ENCODE results near the gene ASXL1.

Gene ASXL1

DNA sequence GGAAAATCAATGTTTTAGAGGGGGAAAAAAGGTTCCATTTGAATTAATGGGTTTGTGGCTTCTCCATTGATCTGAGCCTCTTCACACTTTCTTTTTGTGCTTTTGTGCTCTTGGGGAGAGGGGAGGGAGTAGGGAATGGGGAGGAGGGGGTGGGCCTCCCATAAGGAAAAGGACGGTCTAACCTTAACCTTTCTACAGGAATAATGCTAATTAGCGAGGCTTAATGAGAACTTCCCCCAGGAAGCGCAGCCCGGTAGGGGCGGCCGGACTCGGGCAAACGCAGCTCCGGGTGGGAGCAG is 124.0 kb downstream of the ASXL1 start:
- Mint-ChIP-seq H3K9me3 (ENCODE audit: low read depth) (no peaks in the 10 kb centered on the region), H3K4me3 (peak overlapping the region; percentile 76), H3K4me1 (ENCODE audit: low read depth) (peaks cover 54% of the 10 kb centered on the region), H3K36me3 (no peaks in the 10 kb centered on the region), H3K27ac (no peak overlapping the region), H3K27me3 (no peaks in the 10 kb centered on the region)

DNA sequence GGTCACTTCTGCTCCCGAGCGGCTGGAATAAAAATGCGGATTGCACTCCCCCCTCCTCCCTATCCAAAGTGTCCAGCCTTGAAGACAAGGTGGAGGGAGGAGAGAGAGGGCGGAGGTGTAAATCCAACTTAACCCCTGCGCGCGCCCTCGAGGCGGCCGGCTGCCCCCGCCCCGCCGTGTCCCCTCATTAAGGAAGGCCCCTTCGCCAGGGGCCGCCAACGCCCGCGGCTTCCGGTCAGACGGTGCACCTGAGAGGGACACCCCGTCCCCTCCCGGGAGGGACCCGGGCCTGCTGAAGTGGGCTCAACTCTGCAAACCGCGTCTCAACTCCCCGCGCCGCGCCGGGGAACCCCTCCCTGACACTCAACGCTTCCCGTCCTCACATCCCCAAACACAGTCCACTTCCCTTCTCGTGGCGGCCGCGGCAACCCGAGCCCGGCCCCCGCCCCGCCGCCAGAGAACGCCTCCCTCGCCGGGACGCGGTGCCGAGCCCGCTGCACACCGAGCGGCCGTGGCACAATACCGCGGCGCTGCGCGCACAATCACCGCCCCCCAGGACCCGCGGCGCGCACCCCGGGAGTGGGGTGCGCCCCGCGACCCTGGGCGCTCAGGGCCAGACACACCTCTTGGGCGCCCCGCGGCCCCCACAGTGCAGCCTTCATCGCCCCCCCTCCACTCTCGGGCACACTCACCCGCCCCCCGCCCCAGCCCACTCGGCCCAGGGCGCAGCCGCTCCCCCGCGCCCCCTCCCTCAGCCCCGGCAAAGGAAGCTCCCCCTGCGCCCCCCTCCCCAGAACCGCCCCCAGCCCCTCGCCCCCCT is 124.5 kb downstream of the ASXL1 start:
- Mint-ChIP-seq H3K4me3 (peak overlapping the region; percentile 76), H3K27ac (no peak overlapping the region), H3K9me3 (ENCODE audit: low read depth) (no peaks in the 10 kb centered on the region), H3K36me3 (peaks cover 2% of the 10 kb centered on the region), H3K4me1 (ENCODE audit: low read depth) (peaks cover 49% of the 10 kb centered on the region), H3K27me3 (no peaks in the 10 kb centered on the region)

DNA sequence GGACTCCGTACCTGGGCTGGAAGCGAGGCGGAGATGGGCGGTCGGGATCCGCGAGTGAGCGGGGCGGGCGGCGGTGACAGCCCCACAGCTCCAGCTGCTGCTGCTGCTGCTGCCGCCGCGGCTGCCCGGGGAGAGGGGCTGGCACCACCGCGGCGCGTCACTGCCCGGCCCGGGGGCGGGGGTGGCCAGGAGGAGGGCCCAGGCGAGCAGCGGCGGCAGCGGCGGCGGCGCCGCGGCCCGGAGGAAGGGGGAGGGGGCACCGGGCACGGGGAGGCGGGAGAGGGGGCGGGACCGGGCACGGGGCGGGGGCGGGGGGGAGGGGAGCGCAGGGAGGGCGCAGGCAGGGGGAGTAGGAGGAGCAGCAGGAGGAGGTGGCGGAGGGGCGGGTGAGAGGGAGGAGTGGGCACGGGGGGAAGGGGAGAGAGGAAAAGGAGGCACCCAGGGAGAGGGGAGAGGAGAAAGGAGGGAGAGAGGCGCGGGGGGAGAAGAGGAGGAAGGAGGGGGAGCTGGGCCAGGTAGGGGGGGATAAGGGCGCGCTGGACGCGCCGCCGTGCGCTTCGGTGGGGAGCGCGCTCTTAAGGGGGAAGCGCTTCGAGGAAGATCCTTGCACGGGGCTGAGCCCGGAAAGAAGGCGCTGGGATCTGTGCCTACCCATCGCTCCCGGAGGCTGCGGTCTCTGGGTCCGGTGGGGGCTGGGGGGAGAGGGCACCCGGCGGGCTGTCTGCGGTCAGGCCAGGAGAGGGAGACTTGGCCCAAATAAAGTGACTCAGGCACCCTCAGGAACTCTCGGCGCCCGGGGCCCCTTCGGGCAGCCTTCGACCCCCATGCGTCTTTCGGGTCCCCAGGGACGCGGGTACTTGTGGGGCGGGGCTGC is 125.5 kb downstream of the ASXL1 start:
- H3K4me1 Mint-ChIP-seq (ENCODE audit: low read depth) = peaks cover 43% of the 10 kb centered on the region
- no peaks in the 10 kb centered on the region for H3K27me3 Mint-ChIP-seq
- peaks cover 2% of the 10 kb centered on the region for H3K36me3 Mint-ChIP-seq
- H3K4me3 Mint-ChIP-seq = peak overlapping the region; percentile 78
- no peak overlapping the region for H3K27ac Mint-ChIP-seq
- no peaks in the 10 kb centered on the region for H3K9me3 Mint-ChIP-seq (ENCODE audit: low read depth)

DNA sequence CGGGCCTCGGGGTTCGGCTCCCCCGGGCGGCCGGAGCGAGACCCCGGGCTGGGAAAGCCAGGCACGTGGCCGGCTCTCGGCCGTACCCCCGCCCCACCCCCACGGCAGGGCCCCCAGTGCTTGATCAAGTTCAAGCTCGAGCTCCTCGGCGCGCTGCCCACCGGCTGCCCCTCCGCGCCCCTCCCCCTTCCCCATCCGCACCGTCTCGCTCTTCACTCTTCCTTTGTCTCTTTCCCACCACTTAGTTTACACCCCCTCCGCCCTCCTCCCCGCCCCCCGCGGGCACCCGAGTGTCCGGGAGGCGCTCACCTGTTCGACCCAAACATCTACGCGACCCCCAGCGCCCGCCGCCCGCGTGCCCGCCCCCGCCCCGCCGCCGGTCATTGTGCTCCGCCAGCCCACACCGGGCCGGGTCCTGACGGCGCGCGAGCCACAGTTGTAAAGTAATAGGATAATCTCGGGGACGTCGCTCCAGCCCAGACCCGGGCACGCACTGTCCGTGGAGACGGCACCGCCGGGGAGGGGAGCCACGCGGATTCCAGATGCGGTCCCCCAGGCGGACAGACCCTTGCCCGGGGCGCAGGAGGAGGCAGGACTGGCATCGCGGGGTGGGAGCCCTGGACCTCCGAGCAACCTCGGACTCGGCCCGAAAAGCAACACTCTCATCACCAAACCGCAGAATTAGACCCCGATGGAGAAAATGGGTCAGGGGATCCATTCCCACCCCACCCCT is 126.3 kb downstream of the ASXL1 start:
- H3K27ac Mint-ChIP-seq = no peak overlapping the region
- H3K4me3 Mint-ChIP-seq = peak overlapping the region; percentile 96
- peaks cover 42% of the 10 kb centered on the region for H3K4me1 Mint-ChIP-seq (ENCODE audit: low read depth)
- no peaks in the 10 kb centered on the region for H3K9me3 Mint-ChIP-seq (ENCODE audit: low read depth)
- H3K36me3 Mint-ChIP-seq = peaks cover 2% of the 10 kb centered on the region
- no peaks in the 10 kb centered on the region for H3K27me3 Mint-ChIP-seq

DNA sequence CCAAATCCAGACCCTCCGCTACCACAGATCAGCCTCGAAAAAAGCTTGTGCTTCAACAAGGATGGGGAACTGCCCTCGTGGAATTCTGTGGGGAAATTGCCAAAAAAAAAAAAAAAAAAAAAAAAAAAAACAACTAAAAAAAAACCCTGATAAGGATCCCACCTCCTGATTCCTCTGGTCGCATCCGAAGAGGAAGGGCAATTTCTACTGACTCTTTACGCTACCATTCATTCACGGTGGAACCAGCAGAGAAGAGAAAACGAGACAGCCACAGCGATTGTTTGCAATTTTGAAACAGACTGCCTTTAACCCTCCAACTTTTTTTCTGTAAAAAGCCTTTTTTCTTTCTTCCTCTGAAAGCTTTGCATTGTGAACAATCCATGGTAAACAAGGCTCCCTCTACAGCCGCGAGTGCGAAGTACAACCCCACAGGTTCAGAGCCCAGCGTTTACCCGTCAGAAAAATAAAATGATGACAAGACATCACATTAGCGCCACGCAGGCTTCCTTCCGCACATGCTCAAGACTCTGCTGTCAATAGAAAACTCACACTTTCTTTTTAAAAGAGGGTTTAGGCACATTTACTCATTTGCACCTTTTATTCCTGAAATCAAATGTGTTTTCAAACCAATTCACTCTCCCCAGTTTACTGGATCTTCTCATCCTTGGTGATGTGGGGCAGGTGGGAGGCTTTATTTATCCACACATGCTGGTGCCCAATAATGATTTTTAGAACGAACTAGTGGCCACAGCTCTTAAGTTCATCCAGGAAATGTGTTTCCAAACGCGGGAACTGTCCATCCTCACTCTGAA is 127.0 kb downstream of the ASXL1 start:
- no peaks in the 10 kb centered on the region for H3K9me3 Mint-ChIP-seq (ENCODE audit: low read depth)
- peak overlapping the region; percentile 96 for H3K4me3 Mint-ChIP-seq
- peaks cover 38% of the 10 kb centered on the region for H3K4me1 Mint-ChIP-seq (ENCODE audit: low read depth)
- no peaks in the 10 kb centered on the region for H3K27me3 Mint-ChIP-seq
- peaks cover 2% of the 10 kb centered on the region for H3K36me3 Mint-ChIP-seq
- peak overlapping the region; percentile 96 for H3K27ac Mint-ChIP-seq

DNA sequence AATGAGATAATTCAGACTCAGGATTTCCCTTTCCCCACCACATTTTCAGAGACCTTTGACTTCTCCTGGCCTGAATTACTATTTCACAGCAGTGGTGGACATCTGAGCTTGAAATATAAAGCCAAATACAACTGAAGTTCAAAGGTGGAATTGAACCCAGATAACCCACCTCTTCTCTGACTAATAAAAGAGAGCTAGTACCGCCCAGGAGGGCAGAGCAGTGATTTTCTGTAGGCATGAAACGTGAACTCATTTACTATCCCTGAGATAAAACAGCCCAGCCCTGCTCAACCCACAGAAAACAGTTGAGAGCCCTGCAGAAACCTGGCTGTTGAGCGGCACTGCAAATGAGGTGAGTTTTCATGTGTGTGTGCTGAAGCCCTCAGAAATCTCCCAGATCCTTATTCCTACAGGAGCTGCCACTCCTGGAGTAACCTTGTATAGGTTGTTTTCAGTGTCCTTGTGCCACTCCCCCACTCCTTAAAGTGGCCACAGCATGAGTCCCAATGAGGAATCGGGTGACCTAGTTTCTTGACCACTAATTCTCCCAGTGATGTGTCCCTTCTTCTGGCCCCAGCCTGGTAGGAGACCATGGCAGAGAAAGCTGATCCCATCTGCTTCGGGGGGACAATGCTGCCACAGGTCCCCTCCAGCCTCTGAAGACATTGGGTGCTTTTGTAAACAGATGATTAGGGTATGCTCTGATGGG is 127.8 kb downstream of the ASXL1 start:
- peak overlapping the region; percentile 96 for H3K4me3 Mint-ChIP-seq
- H3K27me3 Mint-ChIP-seq = no peaks in the 10 kb centered on the region
- peaks cover 5% of the 10 kb centered on the region for H3K36me3 Mint-ChIP-seq
- H3K4me1 Mint-ChIP-seq (ENCODE audit: low read depth) = peaks cover 38% of the 10 kb centered on the region
- peak overlapping the region; percentile 96 for H3K27ac Mint-ChIP-seq
- H3K9me3 Mint-ChIP-seq (ENCODE audit: low read depth) = no peaks in the 10 kb centered on the region

DNA sequence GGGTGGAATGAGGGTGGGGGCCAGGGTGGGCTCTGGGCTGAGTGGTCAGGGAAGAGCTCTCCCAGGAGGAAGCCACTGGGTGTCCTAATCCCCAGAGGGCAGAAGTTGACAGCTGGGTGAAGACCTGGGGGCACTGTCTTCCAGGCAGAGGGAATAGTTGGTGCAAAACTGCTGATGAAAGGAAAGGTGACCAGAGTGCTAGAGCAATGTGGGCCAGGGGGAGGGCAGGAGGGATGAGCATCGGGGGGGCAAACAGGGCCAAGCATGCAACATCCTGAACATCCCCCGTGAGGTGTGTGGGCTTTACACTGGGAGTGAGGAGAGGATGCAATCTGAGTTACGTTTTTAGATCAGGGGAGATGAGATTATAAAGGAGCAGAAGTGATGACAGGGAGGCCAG is 129.2 kb downstream of the ASXL1 start:
- Mint-ChIP-seq H3K4me1 (ENCODE audit: low read depth) (peaks cover 36% of the 10 kb centered on the region), H3K4me3 (no peak overlapping the region), H3K27me3 (no peaks in the 10 kb centered on the region), H3K27ac (no peak overlapping the region), H3K9me3 (ENCODE audit: low read depth) (no peaks in the 10 kb centered on the region), H3K36me3 (peaks cover 5% of the 10 kb centered on the region)

DNA sequence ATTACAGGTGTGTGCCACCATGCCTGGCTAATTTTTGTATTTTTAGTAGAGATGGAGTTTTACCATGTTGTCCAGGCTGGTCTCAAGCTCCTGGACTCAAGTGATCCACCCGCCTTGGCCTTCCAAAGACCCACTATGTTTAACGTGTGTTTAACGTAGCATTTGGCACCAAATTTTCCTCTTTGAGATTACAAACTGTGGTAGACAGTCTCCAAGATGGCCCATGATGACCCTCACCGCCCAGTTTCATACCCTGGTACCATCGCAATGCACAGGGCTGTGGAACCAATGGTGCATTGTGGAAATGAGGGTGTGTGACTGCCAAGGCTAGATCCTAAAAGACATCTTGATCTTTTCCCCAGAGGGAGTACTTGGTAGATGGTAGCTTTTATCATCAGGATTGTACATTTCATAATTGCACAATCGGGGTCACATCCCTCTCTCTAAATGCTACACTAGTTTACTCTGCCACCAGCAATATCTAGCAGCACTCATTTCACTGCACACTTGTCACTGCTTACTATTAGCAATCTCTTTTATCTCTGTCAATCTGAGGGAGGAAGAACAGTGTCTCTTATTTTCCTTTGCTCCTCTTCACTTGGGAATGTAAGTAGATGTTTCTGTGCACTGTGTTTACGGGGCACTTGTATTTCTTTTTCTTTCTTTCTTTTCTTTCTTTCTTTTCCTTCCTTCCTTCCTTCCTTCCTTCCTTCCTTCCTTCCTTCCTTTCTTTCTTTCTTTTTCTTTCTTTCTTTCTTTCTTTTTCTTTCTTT is 130.1 kb downstream of the ASXL1 start:
- Mint-ChIP-seq H3K4me3 (no peak overlapping the region), H3K27me3 (no peaks in the 10 kb centered on the region), H3K9me3 (ENCODE audit: low read depth) (no peaks in the 10 kb centered on the region), H3K4me1 (ENCODE audit: low read depth) (peaks cover 37% of the 10 kb centered on the region), H3K27ac (peak overlapping the region; percentile 11), H3K36me3 (peaks cover 5% of the 10 kb centered on the region)

All from activated naive CD8-positive, alpha-beta T cell (primary cell).